Measurements from ENCODE around the gene PCBP4. TPM values are rescaled to one million over a fixed set of nuclear protein-coding genes. Genes with fewer than 3 reads are reported as not detected.
A peak's percentile ranks its signal among the peaks of the same experiment; 100 is the strongest.

The PCBP4 gene
- total and polyA plus RNA-seq, 2 experiments from 2014 or later, result 40.4 to 71.2 TPM

DNA sequence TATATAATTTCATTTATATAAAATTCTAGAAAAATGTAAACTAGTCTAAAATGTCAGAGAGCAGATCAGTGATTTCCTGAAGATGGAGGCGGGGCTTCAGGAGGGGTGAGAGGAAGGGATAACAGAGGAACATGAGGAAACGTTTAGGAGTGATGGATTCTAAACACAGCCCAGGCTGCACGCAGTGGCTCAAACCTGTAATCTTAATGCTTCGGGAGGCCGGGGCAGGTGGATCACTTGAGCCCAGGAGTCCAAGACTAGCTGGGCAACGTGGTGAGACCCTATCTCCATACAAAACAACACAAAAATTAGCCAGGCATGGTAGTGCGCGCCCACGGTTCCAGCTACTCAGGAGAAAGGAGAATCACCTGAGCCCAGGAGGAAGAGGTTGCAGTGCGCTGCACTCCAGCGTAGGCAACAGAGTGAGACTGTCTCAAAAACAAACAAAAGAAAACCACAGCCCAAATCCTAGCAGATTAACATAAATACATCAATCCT lies 46.1 kb downstream of the PCBP4 start:
- in situ Hi-C loops (cut with MboI), result no loop called here
- no peaks in the 10 kb centered on the region for H3K9me2 ChIP-seq (ENCODE audit: insufficient read depth)
- no peak overlapping the region for H3K4me2 ChIP-seq (ENCODE audit: unreplicated experiment)
- H4K20me1 ChIP-seq (ENCODE audit: insufficient read depth), result no peaks in the 10 kb centered on the region
- WGBS, 2 experiments (ENCODE audit: low coverage in 1 of 2, low lambda C conversion rate in 2 of 2, missing lambda C conversion rate in 2 of 2), result 36 to 42% methylated on average over 11 of the region's 11 CpGs
- H3K9ac ChIP-seq, result no peak overlapping the region
- no peaks in the 10 kb centered on the region for H3F3A ChIP-seq (ENCODE audit: insufficient read depth)
- H2AFZ ChIP-seq, result no peak overlapping the region
- H3K9me3 ChIP-seq (ENCODE audit: low read depth), result no peaks in the 10 kb centered on the region
- peaks cover 18% of the 10 kb centered on the region; the same call in 1 of the 2 replicates for H3K27me3 ChIP-seq (replicated peaks; ENCODE audit: insufficient read depth)
- H3K4me3 ChIP-seq, result no peak overlapping the region
- no peaks in the 10 kb centered on the region for H3K4me1 ChIP-seq (ENCODE audit: insufficient read depth)
- DNase-seq, result no peak
- TF ChIP-seq EZH2phosphoT487 (IDR thresholded peaks at IDR 0.05; ENCODE audit: insufficient read depth, low read depth) (no peak), EZH2 (IDR thresholded peaks at IDR 0.05; ENCODE audit: insufficient read depth, poor library complexity, severe bottlenecking) (no peak)
- H3K27ac ChIP-seq, result no peak overlapping the region
- no peaks in the 10 kb centered on the region for H3K79me2 ChIP-seq (ENCODE audit: insufficient read depth)
- no peaks in the 10 kb centered on the region for H3K36me3 ChIP-seq (ENCODE audit: low read depth)

- H2AFZ ChIP-seq, result no peak overlapping the region
- H4K20me1 ChIP-seq (ENCODE audit: insufficient read depth), result no peaks in the 10 kb centered on the region
- TF ChIP-seq EZH2 (IDR thresholded peaks at IDR 0.05; ENCODE audit: insufficient read depth, poor library complexity, severe bottlenecking) (no peak), EZH2phosphoT487 (IDR thresholded peaks at IDR 0.05; ENCODE audit: insufficient read depth, low read depth) (no peak)
- no peaks in the 10 kb centered on the region for H3F3A ChIP-seq (ENCODE audit: insufficient read depth)
- H3K79me2 ChIP-seq (ENCODE audit: insufficient read depth), result no peaks in the 10 kb centered on the region
- H3K9ac ChIP-seq, result no peak overlapping the region
- peak; percentile 6 for DNase-seq
- H3K9me2 ChIP-seq (ENCODE audit: insufficient read depth), result no peaks in the 10 kb centered on the region
- no peaks in the 10 kb centered on the region for H3K36me3 ChIP-seq (ENCODE audit: low read depth)
- H3K9me3 ChIP-seq (ENCODE audit: low read depth), result no peaks in the 10 kb centered on the region
- H3K27ac ChIP-seq, result no peak overlapping the region
- no peak overlapping the region for H3K4me2 ChIP-seq (ENCODE audit: unreplicated experiment)
- H3K4me3 ChIP-seq, result no peak overlapping the region
- H3K27me3 ChIP-seq (replicated peaks; ENCODE audit: insufficient read depth), result peaks cover 11% of the 10 kb centered on the region; the same call in 1 of the 2 replicates
- H3K4me1 ChIP-seq (ENCODE audit: insufficient read depth), result no peaks in the 10 kb centered on the region
- in situ Hi-C loops (cut with MboI), result no loop called here
- 5 to 6% methylated on average over 5 of the region's 5 CpGs for WGBS, 2 experiments (ENCODE audit: low coverage in 1 of 2, low lambda C conversion rate in 2 of 2, missing lambda C conversion rate in 2 of 2)
Measured at GRCh38 chr3:51916418-51916817, 50.8 kb downstream of the PCBP4 start.

- Histone ChIP-seq H3K4me2 (ENCODE audit: unreplicated experiment) (no peak overlapping the region), H3K9ac (no peak overlapping the region), H3K27ac (no peak overlapping the region), H3K4me1 (ENCODE audit: insufficient read depth) (no peaks in the 10 kb centered on the region), H3K4me3 (no peak overlapping the region), H3K9me2 (ENCODE audit: insufficient read depth) (no peaks in the 10 kb centered on the region), H3K79me2 (ENCODE audit: insufficient read depth) (no peaks in the 10 kb centered on the region), H4K20me1 (ENCODE audit: insufficient read depth) (no peaks in the 10 kb centered on the region), H3F3A (ENCODE audit: insufficient read depth) (no peaks in the 10 kb centered on the region), H2AFZ (no peak overlapping the region), H3K9me3 (ENCODE audit: low read depth) (no peaks in the 10 kb centered on the region), H3K36me3 (ENCODE audit: low read depth) (no peaks in the 10 kb centered on the region), H3K27me3 (replicated peaks; ENCODE audit: insufficient read depth) (no peaks in the 10 kb centered on the region)
- TF ChIP-seq EZH2 (IDR thresholded peaks at IDR 0.05; ENCODE audit: insufficient read depth, poor library complexity, severe bottlenecking) (no peak), EZH2phosphoT487 (IDR thresholded peaks at IDR 0.05; ENCODE audit: insufficient read depth, low read depth) (no peak)
- 34 to 41% methylated on average over 4 of the region's 4 CpGs for WGBS, 2 experiments (ENCODE audit: low coverage in 1 of 2, low lambda C conversion rate in 2 of 2, missing lambda C conversion rate in 2 of 2)
- in situ Hi-C loops (cut with MboI), result no loop called here
- no peak for DNase-seq
Measured at GRCh38 chr3:51908026-51908425, 59.2 kb downstream of the PCBP4 start.

Small RNAs within 50 kb of the gene (small RNA-seq; reads per million reads assigned to genes)
- gene AC115284.1 (ENCODE audit: low read depth, low replicate concordance), result not detected

Other genes with a start within 250 kb of the PCBP4 start
- gene IQCF6, start 188.2 kb downstream of the PCBP4 start, total RNA-seq (2014; rRNA removed; shearing (Covaris generic)), result not detected in 2 replicates
- gene IQCF6, start 188.2 kb downstream of the PCBP4 start, polyA plus RNA-seq (2016; fragmentation: Nextera tagmentation; extraction: Ambion mirVana), result not detected in 2 replicates
- not detected in 2 replicates for gene IQCF2, start 105.8 kb downstream of the PCBP4 start, total RNA-seq (2014; rRNA removed; shearing (Covaris generic))
- gene IQCF2, start 105.8 kb downstream of the PCBP4 start, polyA plus RNA-seq (2016; fragmentation: Nextera tagmentation; extraction: Ambion mirVana), result not detected in 2 replicates
- gene IQCF5, start 91.9 kb downstream of the PCBP4 start, total RNA-seq (2014; rRNA removed; shearing (Covaris generic)), result not detected in 2 replicates
- not detected in 2 replicates for gene IQCF5, start 91.9 kb downstream of the PCBP4 start, polyA plus RNA-seq (2016; fragmentation: Nextera tagmentation; extraction: Ambion mirVana)
- not detected in 2 replicates for gene IQCF1, start 64.1 kb downstream of the PCBP4 start, total RNA-seq (2014; rRNA removed; shearing (Covaris generic))
- gene IQCF1, start 64.1 kb downstream of the PCBP4 start, polyA plus RNA-seq (2016; fragmentation: Nextera tagmentation; extraction: Ambion mirVana), result not detected in 2 replicates
- gene RRP9, start 25.6 kb downstream of the PCBP4 start, total RNA-seq (2014; rRNA removed; shearing (Covaris generic)), result 21.6 and 27.5 TPM in 2 replicates
- gene RRP9, start 25.6 kb downstream of the PCBP4 start, polyA plus RNA-seq (2016; fragmentation: Nextera tagmentation; extraction: Ambion mirVana), result 24.6 and 28.4 TPM in 2 replicates
- gene PARP3, start 25.1 kb downstream of the PCBP4 start, total RNA-seq (2014; rRNA removed; shearing (Covaris generic)), result 80.4 and 118 TPM in 2 replicates
- 60.4 and 64.0 TPM in 2 replicates for gene PARP3, start 25.1 kb downstream of the PCBP4 start, polyA plus RNA-seq (2016; fragmentation: Nextera tagmentation; extraction: Ambion mirVana)
- not detected in 2 replicates for gene GPR62, start 12.1 kb downstream of the PCBP4 start, total RNA-seq (2014; rRNA removed; shearing (Covaris generic))
- 0.09 TPM in 1 of 2 replicates, not detected in the other for gene GPR62, start 12.1 kb downstream of the PCBP4 start, polyA plus RNA-seq (2016; fragmentation: Nextera tagmentation; extraction: Ambion mirVana)
- gene ABHD14B, start 6.6 kb upstream of the PCBP4 start, total RNA-seq (2014; rRNA removed; shearing (Covaris generic)), result 60.3 and 60.4 TPM in 2 replicates
- 64.9 and 70.9 TPM in 2 replicates for gene ABHD14B, start 6.6 kb upstream of the PCBP4 start, polyA plus RNA-seq (2016; fragmentation: Nextera tagmentation; extraction: Ambion mirVana)
- gene ABHD14A, start 7.6 kb upstream of the PCBP4 start, total RNA-seq (2014; rRNA removed; shearing (Covaris generic)), result 33.1 and 37.9 TPM in 2 replicates
- gene ABHD14A, start 7.6 kb upstream of the PCBP4 start, polyA plus RNA-seq (2016; fragmentation: Nextera tagmentation; extraction: Ambion mirVana), result 33.0 and 35.5 TPM in 2 replicates
- 66.6 and 73.6 TPM in 2 replicates for gene ACY1, start 16.1 kb upstream of the PCBP4 start, total RNA-seq (2014; rRNA removed; shearing (Covaris generic))
- gene ACY1, start 16.1 kb upstream of the PCBP4 start, polyA plus RNA-seq (2016; fragmentation: Nextera tagmentation; extraction: Ambion mirVana), result 35.8 and 38.1 TPM in 2 replicates
- 965 and 1,164 TPM in 2 replicates for gene RPL29, start 28.4 kb upstream of the PCBP4 start, total RNA-seq (2014; rRNA removed; shearing (Covaris generic))
- 665 and 690 TPM in 2 replicates for gene RPL29, start 28.4 kb upstream of the PCBP4 start, polyA plus RNA-seq (2016; fragmentation: Nextera tagmentation; extraction: Ambion mirVana)
- gene DUSP7, start 89.1 kb upstream of the PCBP4 start, total RNA-seq (2014; rRNA removed; shearing (Covaris generic)), result 12.4 and 17.7 TPM in 2 replicates
- 5.1 and 5.8 TPM in 2 replicates for gene DUSP7, start 89.1 kb upstream of the PCBP4 start, polyA plus RNA-seq (2016; fragmentation: Nextera tagmentation; extraction: Ambion mirVana)
- 2.3 and 5.2 TPM in 2 replicates for gene POC1A, start 187.0 kb upstream of the PCBP4 start, total RNA-seq (2014; rRNA removed; shearing (Covaris generic))
- 11.0 and 11.8 TPM in 2 replicates for gene POC1A, start 187.0 kb upstream of the PCBP4 start, polyA plus RNA-seq (2016; fragmentation: Nextera tagmentation; extraction: Ambion mirVana)
- 21.2 and 33.9 TPM in 2 replicates for gene ALAS1, start 230.7 kb upstream of the PCBP4 start, total RNA-seq (2014; rRNA removed; shearing (Covaris generic))
- gene ALAS1, start 230.7 kb upstream of the PCBP4 start, polyA plus RNA-seq (2016; fragmentation: Nextera tagmentation; extraction: Ambion mirVana), result 30.4 and 31.0 TPM in 2 replicates

All from GM23248 (cell line).